NCI-H2227 treated with DMSO at 0.1 percent for 48 hours (cell line): ENCODE measurements around the gene SLAMF1.
"Not testable (repeated sequence)": the region's sequence is repeated elsewhere in the genome, so short reads cannot be mapped to it uniquely, and the experiment has no call there.

Source experiments
- DNase-seq: peaks from one replicate; lab custom pipeline; 2025; lab: John Stamatoyannopoulos, UW

SLAMF1 gene

GRCh38 chr1:160665330-160666078 is 18.7 kb upstream of the SLAMF1 start:
- no peak for DNase-seq

DNA sequence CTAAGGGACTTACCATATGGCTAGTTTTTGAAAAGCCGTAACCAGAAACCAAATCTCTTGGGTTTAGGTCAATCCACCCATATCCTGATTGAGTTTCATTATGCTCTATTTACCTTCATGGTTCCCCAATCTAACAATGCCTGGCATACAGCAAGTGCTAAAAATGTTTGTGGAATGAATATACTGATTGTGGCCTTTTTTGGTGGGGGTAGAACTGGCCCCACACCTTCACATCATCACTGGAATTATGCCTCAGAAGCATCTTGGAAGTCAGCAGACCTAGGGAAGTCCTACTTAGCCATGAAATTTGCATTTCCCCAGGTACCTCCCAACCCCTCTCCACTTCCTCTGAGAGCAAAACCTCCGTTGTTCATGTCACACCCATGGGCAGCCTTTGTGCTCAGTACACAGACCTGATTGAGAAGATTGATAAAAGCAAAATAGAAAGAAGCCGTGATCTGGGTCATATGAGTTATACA is 17.8 kb upstream of the SLAMF1 start:
- no peak for DNase-seq

GRCh38 chr1:160662910-160663309 is 16.1 kb upstream of the SLAMF1 start:
- no peak for DNase-seq

DNA sequence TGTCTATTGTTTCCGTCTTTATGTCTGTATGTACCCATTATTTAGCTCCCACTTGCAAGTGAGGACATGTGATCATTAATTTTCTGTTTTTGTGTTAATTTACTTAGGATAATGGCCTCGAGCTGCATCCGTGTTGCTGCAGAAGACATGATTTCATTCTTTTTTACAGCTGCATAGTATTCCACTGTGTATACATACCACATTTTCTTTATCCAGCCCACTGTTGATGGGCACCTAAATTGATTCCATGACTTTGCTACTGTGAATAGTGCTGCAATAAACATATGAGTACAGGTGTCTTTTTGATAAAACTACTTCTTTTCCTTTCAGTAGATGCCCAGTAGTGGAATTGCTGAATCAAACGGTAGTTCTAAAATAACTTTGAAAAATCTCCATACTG is 12.7 kb upstream of the SLAMF1 start:
- DNase-seq: no peak

GRCh38 chr1:160658814-160659193 is 12.0 kb upstream of the SLAMF1 start:
- DNase-seq: no peak

DNA sequence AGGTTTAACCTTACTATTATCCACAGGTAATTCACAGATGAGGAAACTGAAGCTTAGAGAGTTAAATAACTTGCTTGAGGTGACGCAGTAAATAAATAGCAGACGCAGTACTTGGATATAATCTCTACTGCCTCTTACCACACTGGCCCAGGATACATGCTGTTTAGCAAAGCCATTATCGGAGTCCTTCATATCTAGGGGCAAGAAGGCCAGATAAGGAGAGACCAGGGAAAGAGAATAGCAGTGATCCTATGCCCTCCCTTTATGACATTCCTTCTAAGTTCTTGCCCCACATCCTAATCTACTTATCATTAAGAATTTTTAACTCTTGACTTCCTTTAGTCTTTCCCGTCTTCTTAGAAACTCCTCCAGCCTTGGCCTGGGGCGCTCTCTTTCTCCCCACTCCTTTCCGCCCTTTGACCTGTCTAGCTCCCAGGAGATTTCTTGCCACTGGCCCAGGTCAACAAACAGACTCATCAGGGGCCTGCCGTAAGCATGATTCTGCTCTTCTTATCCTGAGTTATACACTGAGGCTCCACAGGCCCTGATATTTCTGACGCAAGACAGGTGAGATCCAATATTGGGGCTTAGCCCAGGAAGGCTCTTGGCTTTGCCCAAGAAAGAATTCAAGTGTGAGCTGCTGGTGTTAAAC is 11.4 kb upstream of the SLAMF1 start:
- DNase-seq: no peak

- no peak for DNase-seq
These were observed 10.5 kb upstream of the SLAMF1 start for GRCh38 chr1:160657250-160657781.

DNA sequence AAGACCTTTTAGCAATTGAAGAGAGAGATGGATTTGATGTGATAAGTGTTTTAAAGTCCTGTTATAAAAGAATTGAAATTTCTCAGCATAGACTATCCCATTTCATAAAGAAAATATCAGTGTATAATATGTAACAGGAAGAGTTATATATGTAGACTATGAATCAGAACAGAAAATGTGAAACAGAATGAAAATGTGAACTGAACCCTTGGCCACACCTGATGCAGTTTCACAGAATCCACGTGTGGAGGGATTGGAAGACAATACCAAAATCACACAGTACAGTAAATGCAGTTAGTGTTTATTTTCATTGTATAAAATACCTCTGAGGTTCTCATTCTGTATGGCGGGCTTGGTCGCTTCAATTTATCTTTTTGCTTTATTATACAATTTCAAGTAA is 9.9 kb upstream of the SLAMF1 start:
- DNase-seq: no peak

DNA sequence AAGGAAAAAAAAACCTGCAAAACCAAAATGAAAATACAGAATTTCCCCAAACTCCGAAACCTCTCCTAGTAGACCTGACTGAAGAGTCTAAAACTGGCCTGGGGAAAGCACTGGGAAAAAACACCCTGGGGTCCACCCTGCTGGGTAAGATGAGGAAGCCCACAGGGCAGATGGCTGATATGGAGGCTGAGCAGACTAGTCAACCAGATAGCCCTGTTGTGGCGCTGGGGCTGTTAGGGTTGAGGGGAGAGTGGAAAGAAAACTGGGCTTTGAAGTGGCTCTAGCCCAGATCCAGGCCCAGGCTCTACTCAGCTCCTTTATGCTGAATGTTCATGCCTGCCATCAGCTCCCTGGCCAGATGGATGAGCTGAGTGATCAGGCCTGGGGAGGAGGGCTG is 6.8 kb upstream of the SLAMF1 start:
- DNase-seq: no peak

- DNase-seq: no peak
These were observed 6.2 kb upstream of the SLAMF1 start for GRCh38 chr1:160652924-160653619.

DNA sequence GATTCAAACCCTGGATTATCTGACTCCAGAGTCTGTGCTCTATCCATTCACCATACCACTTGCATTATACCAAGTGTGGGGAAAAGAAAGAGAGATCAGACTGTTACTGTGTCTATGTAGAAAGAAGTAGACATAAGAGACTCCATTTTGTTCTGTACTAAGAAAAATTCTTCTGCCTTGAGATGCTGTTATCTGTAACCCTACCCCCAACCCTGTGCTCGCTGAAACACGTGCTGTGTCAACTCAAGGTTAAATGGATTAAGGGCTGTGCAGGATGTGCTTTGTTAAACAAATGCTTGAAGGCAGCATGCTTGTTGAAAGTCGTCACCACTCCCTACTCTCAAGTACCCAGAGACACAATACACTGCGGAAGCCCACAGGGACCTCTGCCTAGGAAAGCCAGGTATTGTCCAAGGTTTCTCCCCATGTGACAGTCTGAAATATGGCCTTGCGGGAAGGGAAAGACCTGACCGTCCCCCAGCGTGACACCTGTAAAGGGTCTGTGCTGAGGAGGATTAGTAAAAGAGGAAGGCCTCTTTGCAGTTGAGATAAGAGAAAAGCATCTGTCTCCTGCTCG is 5.3 kb upstream of the SLAMF1 start:
- DNase-seq: not testable (repeated sequence)

DNA sequence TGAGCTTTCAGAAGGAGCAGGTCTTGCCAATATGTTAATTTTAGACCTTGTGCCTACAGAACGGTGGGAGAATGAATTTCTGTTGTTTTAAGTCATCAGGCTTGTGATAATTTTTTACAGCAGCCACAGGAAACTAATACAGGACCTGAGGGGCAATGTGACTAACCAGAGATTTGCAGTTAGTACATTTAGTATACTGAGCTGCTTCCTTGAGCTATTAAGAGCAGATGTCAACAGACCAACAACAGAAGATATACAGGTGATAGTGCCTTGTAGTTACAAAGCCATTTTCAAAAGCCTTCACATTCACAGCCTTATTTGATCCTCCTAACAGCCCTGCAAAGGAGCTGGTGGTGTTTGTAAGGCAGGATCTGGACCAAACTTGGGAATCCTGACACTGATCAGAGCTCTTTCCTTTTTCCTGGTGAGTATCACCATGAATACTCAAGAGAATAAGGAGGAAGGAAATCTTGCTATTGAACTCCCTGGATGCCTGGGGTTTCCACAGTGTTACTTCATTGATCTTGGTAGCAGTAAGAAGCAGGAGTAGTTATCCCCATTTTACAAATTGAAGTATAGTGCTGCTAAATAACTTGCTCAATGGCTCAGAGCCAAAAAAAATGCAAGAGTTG is 4.7 kb upstream of the SLAMF1 start:
- no peak for DNase-seq

DNA sequence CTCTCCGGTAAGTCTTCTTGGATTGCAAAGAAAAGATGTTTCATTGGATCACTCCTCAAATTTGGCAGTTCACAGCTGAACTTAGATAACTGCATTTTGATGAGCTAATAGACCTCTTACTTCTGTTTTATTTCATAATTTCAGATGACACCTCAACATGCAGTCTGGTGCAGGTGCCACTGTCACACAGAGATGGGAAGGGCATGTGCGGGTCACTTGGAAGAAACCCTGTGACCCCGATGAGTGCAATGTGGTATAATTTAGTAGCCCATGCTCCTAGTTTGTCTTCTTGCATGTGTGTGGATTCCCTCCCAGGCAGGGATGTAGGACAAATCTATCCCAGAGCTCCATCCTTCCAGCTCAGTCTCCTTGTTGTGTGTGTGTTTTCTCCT is 481 bp upstream of the SLAMF1 start:
- DNase-seq: no peak

DNA sequence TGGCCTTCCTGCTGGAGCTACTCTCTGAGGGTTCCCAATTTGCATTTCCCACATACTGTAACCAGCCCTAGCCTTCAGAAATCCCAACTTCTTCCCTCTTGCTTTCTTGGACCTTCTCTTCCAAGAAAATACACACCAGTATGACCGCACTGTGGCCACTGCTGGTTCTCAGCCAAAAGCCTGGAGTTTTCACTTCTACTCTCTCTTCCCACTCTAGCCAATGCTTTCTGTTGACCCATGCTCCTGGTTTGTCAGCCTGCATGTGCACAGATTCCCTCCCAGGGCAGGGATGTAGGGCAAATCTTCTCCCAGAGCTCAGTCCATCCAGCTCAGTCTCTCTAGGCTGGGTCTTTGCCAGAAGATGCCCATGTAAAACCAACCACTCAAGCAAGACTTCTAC is 664 bp downstream of the SLAMF1 start:
- DNase-seq: no peak

DNA sequence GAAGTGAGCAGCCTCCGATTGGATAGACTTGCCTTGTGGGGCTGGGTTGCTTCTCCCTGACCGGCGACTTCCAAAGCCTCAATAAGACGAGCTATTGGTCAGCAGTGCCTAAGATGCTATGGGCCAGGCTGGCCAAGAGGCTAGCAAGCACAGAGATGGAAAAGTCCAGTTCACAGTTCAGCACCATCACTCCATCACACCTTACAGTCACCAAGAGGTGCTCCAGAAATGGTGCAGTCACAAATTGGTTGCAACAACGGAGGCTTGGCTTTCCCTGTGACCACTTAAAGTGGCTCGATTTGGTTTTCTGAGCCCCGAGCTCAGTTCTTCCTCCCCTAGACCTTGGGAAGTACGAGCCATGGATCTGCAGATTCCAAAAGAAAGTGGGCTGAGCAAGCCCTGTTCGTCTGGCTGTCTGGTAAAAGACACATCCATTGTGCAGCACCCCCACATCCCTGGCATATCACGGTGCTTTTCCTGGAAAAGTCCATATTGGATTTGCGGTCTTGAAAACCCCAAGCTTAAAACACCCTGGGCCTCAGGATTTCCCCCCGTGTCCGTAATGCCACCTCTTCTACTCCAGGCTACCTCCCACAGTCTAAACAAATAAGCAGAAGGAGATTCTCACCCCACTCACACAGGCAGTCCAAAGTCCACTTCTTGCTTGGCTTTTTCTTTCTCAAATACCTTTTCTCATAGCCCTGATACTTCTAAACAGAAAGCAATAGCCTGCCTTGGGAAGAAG is 1.3 kb downstream of the SLAMF1 start:
- DNase-seq: no peak

DNA sequence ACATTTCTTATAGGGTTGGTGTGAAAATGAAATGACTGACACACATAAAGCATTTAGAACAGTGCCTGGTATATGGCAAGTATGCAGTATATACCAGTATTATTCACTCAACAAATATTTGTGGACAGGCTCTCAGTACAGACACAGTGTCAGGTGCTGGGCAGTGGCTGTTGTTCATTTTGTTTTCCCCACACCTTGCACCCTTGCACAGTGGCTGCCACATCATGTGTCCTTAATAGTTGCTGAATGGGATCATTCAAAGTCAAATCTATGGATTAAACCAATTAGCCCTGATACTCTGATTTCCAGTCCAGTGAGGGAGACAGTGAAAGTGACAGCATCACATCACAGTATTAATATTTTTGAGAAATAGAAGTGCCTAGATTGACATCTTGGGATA is 2.4 kb downstream of the SLAMF1 start:
- DNase-seq: no peak

- DNase-seq: no peak
These were observed 3.7 kb downstream of the SLAMF1 start for GRCh38 chr1:160643138-160643537.

GRCh38 chr1:160642281-160642644 is 4.6 kb downstream of the SLAMF1 start:
- no peak for DNase-seq

GRCh38 chr1:160641323-160642280 is 5.2 kb downstream of the SLAMF1 start:
- DNase-seq: no peak
